GM23248 (cell line): Measurements from ENCODE around the gene WWOX. TPM values are rescaled to one million over a fixed set of nuclear protein-coding genes. Genes with fewer than 3 reads are reported as not detected.

Experiments used
- DNase-seq: peaks from one replicate; pipeline ENCODE4 v3.0.0-alpha.2; 2015
- H2AFZ ChIP-seq: fragments of 200-600 bp; sonication (generic); 2 replicates; pipeline ENCODE4 v1.6.1; 2016; ENCODE audit warnings: antibody characterized with exemption
- H3F3A ChIP-seq: fragments of 200-600 bp; sonication (generic); 2 replicates; pipeline ENCODE4 v1.6.1; 2016; ENCODE audit warnings: mild to moderate bottlenecking, antibody characterized with exemption, mixed run types; ENCODE audit not compliant: insufficient read depth
- H3K27ac ChIP-seq: fragments of 200-600 bp; sonication (generic); 2 replicates; pipeline ENCODE4 v1.5.1; 2016; ENCODE audit warnings: mild to moderate bottlenecking
- H3K27me3 ChIP-seq: fragments of 200-600 bp; sonication (generic); replicated peaks from 2 replicates; pipeline ENCODE4 v1.6.1; 2016; ENCODE audit warnings: mild to moderate bottlenecking; ENCODE audit not compliant: insufficient read depth
- H3K36me3 ChIP-seq: fragments of 200-600 bp; sonication (generic); 2 replicates; pipeline ENCODE4 v1.6.1; 2016; ENCODE audit warnings: low read depth, mild to moderate bottlenecking
- H3K4me1 ChIP-seq: fragments of 200-600 bp; sonication (generic); 2 replicates; pipeline ENCODE4 v1.6.1; 2016; ENCODE audit warnings: mild to moderate bottlenecking; ENCODE audit not compliant: insufficient read depth
- H3K4me2 ChIP-seq: fragments of 200-600 bp; sonication (generic); one replicate; pipeline ENCODE4 v1.6.1; 2016; ENCODE audit warnings: mild to moderate bottlenecking; ENCODE audit not compliant: unreplicated experiment
- H3K4me3 ChIP-seq: fragments of 200-600 bp; sonication (generic); 2 replicates; pipeline ENCODE4 v1.5.1; 2016; ENCODE audit warnings: mild to moderate bottlenecking
- H3K79me2 ChIP-seq: fragments of 200-600 bp; sonication (generic); 2 replicates; pipeline ENCODE4 v1.6.1; 2016; ENCODE audit warnings: mild to moderate bottlenecking; ENCODE audit not compliant: insufficient read depth
- H3K9ac ChIP-seq: fragments of 200-600 bp; sonication (generic); 2 replicates; pipeline ENCODE4 v1.6.1; 2016; ENCODE audit warnings: mild to moderate bottlenecking
- H3K9me2 ChIP-seq: fragments of 200-600 bp; sonication (generic); 2 replicates; pipeline ENCODE4 v1.6.1; 2016; ENCODE audit warnings: mixed run types, mild to moderate bottlenecking, moderate library complexity; ENCODE audit not compliant: insufficient read depth
- H3K9me3 ChIP-seq: fragments of 200-600 bp; sonication (generic); one replicate; pipeline ENCODE4 v1.6.1; 2017; ENCODE audit warnings: low read depth
- H4K20me1 ChIP-seq: fragments of 200-600 bp; sonication (generic); 2 replicates; pipeline ENCODE4 v1.6.0; 2016; ENCODE audit not compliant: insufficient read depth
- EZH2 ChIP-seq: fragments of 200-600 bp; sonication (generic); IDR thresholded peaks from 2 replicates; pipeline ENCODE4 v1.6.1; 2018; ENCODE audit warnings: antibody characterized with exemption, mild to moderate bottlenecking; ENCODE audit not compliant: insufficient read depth, poor library complexity, severe bottlenecking
- EZH2phosphoT487 ChIP-seq: fragments of 200-600 bp; sonication (generic); IDR thresholded peaks from 2 replicates; pipeline ENCODE4 v1.6.1; 2018; ENCODE audit warnings: antibody characterized with exemption, moderate library complexity, mild to moderate bottlenecking, low read depth; ENCODE audit not compliant: insufficient read depth
- WGBS, 2 experiments: methylation state at CpG; one replicate each; pipeline ENCODE4 v1.1.6; 2015 to 2017; ENCODE audit warnings: low lambda C conversion rate in 2 of 2, low coverage in 1 of 2; ENCODE audit errors: missing lambda C conversion rate in 2 of 2; 5-methylcytosine and 5-hydroxymethylcytosine counted together
- in situ Hi-C: fragments of 300-500 bp; cut with MboI; formaldehyde crosslinking; loops from 2 replicates; pipeline ENCODE4 v1.15.0; 2020
- polyA plus RNA-seq: library from polyadenylated mRNA; unstranded; fragments of >200 nt; fragmentation: Nextera tagmentation; extraction: Ambion mirVana; gene quantifications from 2 replicates; pipeline ENCODE4 v1.2.1, GENCODE V29; 2016
- total RNA-seq: library from RNA; depleted of rRNA; stranded (reverse); fragments of >200 nt; shearing (Covaris generic); gene quantifications from 2 replicates; pipeline ENCODE4 v1.2.3, GENCODE V29; 2014

The WWOX gene
- total and polyA plus RNA-seq, 2 experiments from 2014 or later, result 4.5 to 6.6 TPM

- no peaks in the 10 kb centered on the region for H3K4me1 ChIP-seq
- no peaks in the 10 kb centered on the region for H3F3A ChIP-seq
- H3K27me3 ChIP-seq, result no peaks in the 10 kb centered on the region
- H3K9me3 ChIP-seq, result no peaks in the 10 kb centered on the region
- no peaks in the 10 kb centered on the region for H3K79me2 ChIP-seq
- H3K9me2 ChIP-seq, result no peaks in the 10 kb centered on the region
- no peak overlapping the region for H3K9ac ChIP-seq
- H3K4me2 ChIP-seq, result no peak overlapping the region
- no peaks in the 10 kb centered on the region for H4K20me1 ChIP-seq
- no peaks in the 10 kb centered on the region for H3K36me3 ChIP-seq
- H3K4me3 ChIP-seq, result no peak overlapping the region
- in situ Hi-C loops, result no loop called here
- no peak overlapping the region for H3K27ac ChIP-seq
- DNase-seq, result no peak
- H2AFZ ChIP-seq, result no peak overlapping the region
- no peak for TF ChIP-seq EZH2phosphoT487
- no peak for TF ChIP-seq EZH2
- WGBS, 2 experiments, result 67 to 74% methylated on average over 4 of the region's 4 CpGs
Observed at GRCh38 chr16:78294538-78295225, 195.2 kb downstream of the WWOX start.

- TF ChIP-seq EZH2 (no peak), EZH2phosphoT487 (no peak)
- H3K4me2 ChIP-seq, result no peak overlapping the region
- no peaks in the 10 kb centered on the region for H3K36me3 ChIP-seq
- no peaks in the 10 kb centered on the region for H3K9me3 ChIP-seq
- no peaks in the 10 kb centered on the region for H3K27me3 ChIP-seq
- in situ Hi-C loops, result no loop called here
- no peak overlapping the region for H3K4me3 ChIP-seq
- no peaks in the 10 kb centered on the region for H3K9me2 ChIP-seq
- no peaks in the 10 kb centered on the region for H3K79me2 ChIP-seq
- H4K20me1 ChIP-seq, result no peaks in the 10 kb centered on the region
- H3F3A ChIP-seq, result no peaks in the 10 kb centered on the region
- DNase-seq, result no peak
- 38 to 40% methylated on average over 6 of the region's 6 CpGs for whole genome bisulfite sequencing, 2 experiments
- no peaks in the 10 kb centered on the region for H3K4me1 ChIP-seq
- no peak overlapping the region for H2AFZ ChIP-seq
- no peak overlapping the region for H3K9ac ChIP-seq
- H3K27ac ChIP-seq, result no peak overlapping the region
Observed at GRCh38 chr16:78297066-78297666, 197.7 kb downstream of the WWOX start.

DNA sequence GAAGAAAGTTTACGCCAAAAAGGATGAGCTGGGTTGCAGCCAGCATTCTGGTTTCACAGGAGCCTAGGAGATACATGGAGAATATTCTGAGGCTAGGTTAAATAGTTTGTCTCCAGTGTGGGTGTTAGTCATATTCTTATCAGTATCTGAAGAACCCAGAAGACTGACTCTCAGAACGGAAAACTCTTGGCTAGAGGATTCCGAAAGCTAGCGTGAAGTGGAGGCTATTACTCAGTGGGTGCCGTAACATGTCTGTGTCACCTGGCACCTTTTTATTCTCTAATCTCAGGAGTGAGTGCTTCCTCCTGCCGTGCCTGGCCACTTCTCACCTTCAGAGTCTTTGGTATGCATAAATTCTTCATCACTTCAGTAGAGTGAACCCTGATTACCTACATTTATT is 199.5 kb downstream of the WWOX start:
- H2AFZ ChIP-seq, result no peak overlapping the region
- H3K27me3 ChIP-seq, result no peaks in the 10 kb centered on the region
- no peak overlapping the region for H3K27ac ChIP-seq
- no peaks in the 10 kb centered on the region for H3K9me2 ChIP-seq
- no peaks in the 10 kb centered on the region for H3F3A ChIP-seq
- no peaks in the 10 kb centered on the region for H3K4me1 ChIP-seq
- H3K9me3 ChIP-seq, result no peaks in the 10 kb centered on the region
- no peak for DNase-seq
- H3K4me2 ChIP-seq, result no peak overlapping the region
- no peaks in the 10 kb centered on the region for H3K36me3 ChIP-seq
- H4K20me1 ChIP-seq, result no peaks in the 10 kb centered on the region
- 77 to 79% methylated on average over 6 of the region's 6 CpGs for WGBS, 2 experiments
- no peak for TF ChIP-seq EZH2phosphoT487
- TF ChIP-seq EZH2, result no peak
- no peaks in the 10 kb centered on the region for H3K79me2 ChIP-seq
- no peak overlapping the region for H3K4me3 ChIP-seq
- H3K9ac ChIP-seq, result no peak overlapping the region
- in situ Hi-C loops, result no loop called here

DNA sequence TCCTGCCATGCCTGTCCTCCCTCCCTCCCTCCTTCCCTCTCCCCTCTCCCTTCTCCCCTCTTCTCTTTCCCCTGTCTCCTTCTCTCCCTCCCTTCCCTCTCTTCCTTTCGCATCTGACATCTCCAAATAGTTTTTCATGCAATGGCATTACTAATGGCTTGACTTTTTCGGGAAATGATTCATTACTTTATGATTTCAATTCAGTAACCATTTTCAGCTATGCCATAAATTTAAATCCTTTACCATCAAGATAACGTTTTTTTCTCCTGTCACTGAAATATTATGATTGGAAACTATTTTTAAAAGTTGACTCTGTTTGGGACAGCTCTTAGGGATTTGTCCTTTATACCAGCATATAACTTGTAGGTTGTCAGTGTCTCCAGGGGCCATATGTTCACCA is 201.0 kb downstream of the WWOX start:
- Histone ChIP-seq H3K79me2 (no peaks in the 10 kb centered on the region), H3K4me2 (no peak overlapping the region), H3K36me3 (no peaks in the 10 kb centered on the region), H3F3A (no peaks in the 10 kb centered on the region), H2AFZ (no peak overlapping the region), H3K4me1 (no peaks in the 10 kb centered on the region), H3K27me3 (no peaks in the 10 kb centered on the region), H3K27ac (no peak overlapping the region), H4K20me1 (no peaks in the 10 kb centered on the region), H3K4me3 (no peak overlapping the region), H3K9me3 (no peaks in the 10 kb centered on the region), H3K9me2 (no peaks in the 10 kb centered on the region), H3K9ac (no peak overlapping the region)
- WGBS, 2 experiments, result 25 to 28% methylated on average over 3 of the region's 3 CpGs
- DNase-seq, result no peak
- in situ Hi-C loops, result no loop called here
- TF ChIP-seq EZH2 (no peak), EZH2phosphoT487 (no peak)

GRCh38 chr16:78303946-78304345 is 204.5 kb downstream of the WWOX start:
- Histone ChIP-seq H3K4me2 (no peak overlapping the region), H3K36me3 (no peaks in the 10 kb centered on the region), H4K20me1 (no peaks in the 10 kb centered on the region), H3K9ac (no peak overlapping the region), H3K4me3 (no peak overlapping the region), H2AFZ (no peak overlapping the region), H3K27ac (no peak overlapping the region), H3F3A (no peaks in the 10 kb centered on the region), H3K9me3 (no peaks in the 10 kb centered on the region), H3K4me1 (no peaks in the 10 kb centered on the region), H3K79me2 (no peaks in the 10 kb centered on the region), H3K27me3 (no peaks in the 10 kb centered on the region), H3K9me2 (no peaks in the 10 kb centered on the region)
- in situ Hi-C loops, result no loop called here
- TF ChIP-seq EZH2phosphoT487 (no peak), EZH2 (no peak)
- WGBS, 2 experiments, result 0 to 2% methylated on average over 4 of the region's 4 CpGs
- peak; percentile 2 for DNase-seq
